ENCODE measurements around the gene ERICH4. TPM values are rescaled to one million over a fixed set of nuclear protein-coding genes. Genes with fewer than 3 reads are reported as not detected.

The ERICH4 gene
- total RNA-seq, 4 donors from 2014 or later, result not detected

DNA sequence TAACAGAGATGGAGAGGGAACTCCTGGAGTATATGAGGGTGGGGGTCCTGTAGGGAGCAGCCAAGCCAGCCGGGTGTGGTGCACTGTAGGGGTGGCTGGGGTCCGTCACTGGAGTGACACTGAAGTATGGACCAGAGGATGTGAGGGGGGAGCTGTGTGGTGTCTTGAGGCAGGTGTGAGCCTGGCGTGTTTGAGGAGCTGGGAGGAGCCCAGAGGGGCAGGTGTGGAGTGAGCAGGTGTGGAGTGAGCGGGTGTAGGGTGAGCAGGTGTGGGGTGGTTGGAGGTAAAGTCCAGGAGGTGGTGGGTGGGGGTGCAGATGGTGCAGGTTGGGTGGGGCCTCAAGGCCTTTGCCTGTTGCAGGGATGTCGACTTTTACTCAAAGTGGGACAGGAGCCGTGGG is 21.6 kb upstream of the ERICH4 start:
- H3K36me3 ChIP-seq, result peaks cover 46 to 55% of the 10 kb centered on the region in 2 donors
- WGBS, 2 donors, result 95% methylated on average over 6 of the region's 6 CpGs
- intact Hi-C loops (cut with DNase I), result no loop called here

DNA sequence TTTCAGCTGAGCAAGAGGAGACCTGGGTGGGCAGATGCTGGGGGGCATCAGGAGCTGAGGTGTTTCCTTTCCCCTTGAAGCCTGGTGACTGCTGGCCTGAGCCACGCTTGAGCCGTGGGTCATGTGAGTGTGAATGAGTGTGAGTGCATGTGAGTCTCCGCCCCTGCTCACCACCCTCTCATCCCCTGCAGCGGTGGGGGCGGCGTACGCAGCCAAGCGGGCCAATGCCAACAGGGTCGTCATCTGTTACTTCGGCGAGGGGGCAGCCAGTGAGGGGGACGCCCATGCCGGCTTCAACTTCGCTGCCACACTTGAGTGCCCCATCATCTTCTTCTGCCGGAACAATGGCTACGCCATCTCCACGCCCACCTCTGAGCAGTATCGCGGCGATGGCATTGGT is 21.0 kb upstream of the ERICH4 start:
- WGBS, 2 donors, result 91 to 94% methylated on average over 18 to 20 of the region's 20 CpGs
- Histone ChIP-seq H3K27ac (no peak overlapping the region), H3K36me3 (peaks cover 42 to 55% of the 10 kb centered on the region in 2 donors), H3K9me3 (no peaks in the 10 kb centered on the region), H3K4me3 (replicated peaks in 1 of 3) (no peak overlapping the region), H3K4me1 (peaks cover 2 to 7% of the 10 kb centered on the region in 2 donors), H3K27me3 (no peaks in the 10 kb centered on the region)
- TF ChIP-seq, protein P1, sequence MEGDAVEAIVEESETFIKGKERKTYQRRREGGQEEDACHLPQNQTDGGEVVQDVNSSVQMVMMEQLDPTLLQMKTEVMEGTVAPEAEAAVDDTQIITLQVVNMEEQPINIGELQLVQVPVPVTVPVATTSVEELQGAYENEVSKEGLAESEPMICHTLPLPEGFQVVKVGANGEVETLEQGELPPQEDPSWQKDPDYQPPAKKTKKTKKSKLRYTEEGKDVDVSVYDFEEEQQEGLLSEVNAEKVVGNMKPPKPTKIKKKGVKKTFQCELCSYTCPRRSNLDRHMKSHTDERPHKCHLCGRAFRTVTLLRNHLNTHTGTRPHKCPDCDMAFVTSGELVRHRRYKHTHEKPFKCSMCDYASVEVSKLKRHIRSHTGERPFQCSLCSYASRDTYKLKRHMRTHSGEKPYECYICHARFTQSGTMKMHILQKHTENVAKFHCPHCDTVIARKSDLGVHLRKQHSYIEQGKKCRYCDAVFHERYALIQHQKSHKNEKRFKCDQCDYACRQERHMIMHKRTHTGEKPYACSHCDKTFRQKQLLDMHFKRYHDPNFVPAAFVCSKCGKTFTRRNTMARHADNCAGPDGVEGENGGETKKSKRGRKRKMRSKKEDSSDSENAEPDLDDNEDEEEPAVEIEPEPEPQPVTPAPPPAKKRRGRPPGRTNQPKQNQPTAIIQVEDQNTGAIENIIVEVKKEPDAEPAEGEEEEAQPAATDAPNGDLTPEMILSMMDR (IDR thresholded peaks at IDR 0.05), result no peak
- TF ChIP-seq POLR2A (IDR thresholded peaks at IDR 0.05), result no peak
- no peak for DNase-seq
- intact Hi-C loops (cut with DNase I), result no loop called here

More for the DNA sequence above, 21.6 kb upstream of the ERICH4 start:
- Histone ChIP-seq H3K4me3 (replicated peaks in 1 of 3) (no peak overlapping the region), H3K9me3 (no peaks in the 10 kb centered on the region), H3K27me3 (no peaks in the 10 kb centered on the region), H3K4me1 (peaks cover 0 to under 1% of the 10 kb centered on the region in 2 donors), H3K27ac (no peak overlapping the region)
- TF ChIP-seq, protein P1 (IDR thresholded peaks at IDR 0.05), result no peak
- no peak for TF ChIP-seq POLR2A (IDR thresholded peaks at IDR 0.05)
- DNase-seq, result no peak

DNA sequence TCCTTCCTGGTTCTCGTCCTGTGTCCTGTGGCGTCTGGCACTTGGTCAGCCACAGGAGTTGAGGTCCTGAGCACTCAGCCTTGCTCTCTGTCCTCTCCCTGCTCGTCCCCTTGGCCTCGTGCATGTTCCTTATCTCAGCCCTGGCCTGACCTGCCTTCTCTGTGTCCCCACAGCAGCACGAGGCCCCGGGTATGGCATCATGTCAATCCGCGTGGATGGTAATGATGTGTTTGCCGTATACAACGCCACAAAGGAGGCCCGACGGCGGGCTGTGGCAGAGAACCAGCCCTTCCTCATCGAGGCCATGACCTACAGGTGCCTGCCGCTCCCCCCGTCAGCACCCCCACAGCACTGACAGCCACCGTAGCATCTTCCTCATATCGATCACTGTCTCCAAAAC is 20.5 kb upstream of the ERICH4 start:
- Histone ChIP-seq H3K36me3 (peaks cover 42 to 51% of the 10 kb centered on the region in 2 donors), H3K4me1 (peaks cover 5 to 12% of the 10 kb centered on the region in 2 donors), H3K9me3 (no peaks in the 10 kb centered on the region), H3K27ac (no peak overlapping the region), H3K27me3 (no peaks in the 10 kb centered on the region), H3K4me3 (replicated peaks in 1 of 3) (no peak overlapping the region)
- no peak for TF ChIP-seq POLR2A (IDR thresholded peaks at IDR 0.05)
- TF ChIP-seq, protein P1 (IDR thresholded peaks at IDR 0.05), result no peak
- intact Hi-C loops (cut with DNase I), result no loop called here
- DNase-seq, result no peak
- 87 to 88% methylated on average over 17 to 18 of the region's 18 CpGs for WGBS, 2 donors

DNA sequence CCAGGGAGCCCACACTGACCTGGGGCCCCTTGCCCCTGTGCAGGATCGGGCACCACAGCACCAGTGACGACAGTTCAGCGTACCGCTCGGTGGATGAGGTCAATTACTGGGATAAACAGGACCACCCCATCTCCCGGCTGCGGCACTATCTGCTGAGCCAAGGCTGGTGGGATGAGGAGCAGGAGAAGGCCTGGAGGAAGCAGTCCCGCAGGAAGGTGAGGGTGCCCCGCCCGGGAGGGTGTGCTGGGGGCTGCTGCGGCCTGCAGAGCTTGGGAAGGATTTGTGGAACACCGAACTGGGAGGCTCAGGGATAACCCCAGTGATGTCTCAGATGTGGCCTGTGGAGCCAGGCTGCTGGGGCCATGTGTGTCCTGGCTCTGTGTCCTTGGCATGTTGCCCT is 20.0 kb upstream of the ERICH4 start:
- WGBS, 2 donors, result 94 to 95% methylated on average over 11 to 12 of the region's 12 CpGs
- H3K4me3 ChIP-seq (replicated peaks in 1 of 3), result no peak overlapping the region
- H3K27me3 ChIP-seq, result no peaks in the 10 kb centered on the region
- intact Hi-C loops (cut with DNase I), result no loop called here
- no peak overlapping the region for H3K27ac ChIP-seq
- DNase-seq, result no peak
- no peaks in the 10 kb centered on the region for H3K9me3 ChIP-seq
- TF ChIP-seq, protein P1 (IDR thresholded peaks at IDR 0.05), result no peak
- no peak for TF ChIP-seq POLR2A (IDR thresholded peaks at IDR 0.05)
- H3K36me3 ChIP-seq, result peaks cover 42 to 48% of the 10 kb centered on the region in 2 donors
- H3K4me1 ChIP-seq, result peaks cover 9 to 17% of the 10 kb centered on the region in 2 donors

DNA sequence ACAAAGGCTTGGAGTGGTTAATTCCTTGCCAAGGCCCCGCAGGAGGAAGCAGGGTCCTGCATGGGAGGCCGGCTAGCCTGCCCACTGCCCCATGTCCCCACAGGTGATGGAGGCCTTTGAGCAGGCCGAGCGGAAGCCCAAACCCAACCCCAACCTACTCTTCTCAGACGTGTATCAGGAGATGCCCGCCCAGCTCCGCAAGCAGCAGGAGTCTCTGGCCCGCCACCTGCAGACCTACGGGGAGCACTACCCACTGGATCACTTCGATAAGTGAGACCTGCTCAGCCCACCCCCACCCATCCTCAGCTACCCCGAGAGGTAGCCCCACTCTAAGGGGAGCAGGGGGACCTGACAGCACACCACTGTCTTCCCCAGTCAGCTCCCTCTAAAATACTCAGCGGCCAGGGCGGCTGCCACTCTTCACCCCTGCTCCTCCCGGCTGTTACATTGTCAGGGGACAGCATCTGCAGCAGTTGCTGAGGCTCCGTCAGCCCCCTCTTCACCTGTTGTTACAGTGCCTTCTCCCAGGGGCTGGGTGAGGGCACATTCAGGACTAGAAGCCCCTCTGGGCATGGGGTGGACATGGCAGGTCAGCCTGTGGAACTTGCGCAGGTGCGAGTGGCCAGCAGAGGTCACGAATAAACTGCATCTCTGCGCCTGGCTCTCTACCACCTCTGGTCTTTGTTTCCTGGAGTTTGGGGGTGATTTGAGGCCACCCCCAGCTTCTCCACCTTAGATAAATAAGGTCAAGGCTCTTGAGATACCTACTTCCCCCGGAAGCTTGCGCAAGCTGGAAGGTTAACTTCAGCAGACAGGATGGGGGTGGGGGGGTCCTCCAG is 18.4 kb upstream of the ERICH4 start:
- Histone ChIP-seq H3K27ac (no peak overlapping the region), H3K4me1 (peaks cover 17 to 31% of the 10 kb centered on the region in 2 donors), H3K4me3 (replicated peaks in 1 of 3) (no peak overlapping the region), H3K27me3 (no peaks in the 10 kb centered on the region), H3K9me3 (no peaks in the 10 kb centered on the region), H3K36me3 (peaks cover 35 to 38% of the 10 kb centered on the region in 2 donors)
- intact Hi-C loops (cut with DNase I), result no loop called here
- TF ChIP-seq POLR2A (IDR thresholded peaks at IDR 0.05), result no peak
- TF ChIP-seq, protein P1 (IDR thresholded peaks at IDR 0.05), result no peak
- 88 to 90% methylated on average over 18 to 21 of the region's 21 CpGs for WGBS, 2 donors
- no peak for DNase-seq
